ENCODE results near the gene MAP4K4.

Gene MAP4K4

GRCh38 chr2:101795033-101795432 is 97.5 kb downstream of the MAP4K4 start:
- DNase-seq = no peak

GRCh38 chr2:101796825-101797600 is 99.5 kb downstream of the MAP4K4 start:
- DNase-seq = no peak

- DNase-seq = no peak
Observed at GRCh38 chr2:101801496-101801895, 104.0 kb downstream of the MAP4K4 start.

GRCh38 chr2:101802329-101802728 is 104.8 kb downstream of the MAP4K4 start:
- no peak for DNase-seq

GRCh38 chr2:101803128-101803527 is 105.6 kb downstream of the MAP4K4 start:
- DNase-seq = no peak

GRCh38 chr2:101803945-101804696 is 106.6 kb downstream of the MAP4K4 start:
- DNase-seq = no peak

GRCh38 chr2:101805152-101806088 is 107.9 kb downstream of the MAP4K4 start:
- no peak for DNase-seq

GRCh38 chr2:101806123-101806522 is 108.6 kb downstream of the MAP4K4 start:
- DNase-seq = no peak

GRCh38 chr2:101806701-101807100 is 109.2 kb downstream of the MAP4K4 start:
- no peak for DNase-seq

GRCh38 chr2:101807242-101807641 is 109.7 kb downstream of the MAP4K4 start:
- no peak for DNase-seq

GRCh38 chr2:101808006-101808562 is 110.6 kb downstream of the MAP4K4 start:
- DNase-seq = no peak

GRCh38 chr2:101809698-101810097 is 112.2 kb downstream of the MAP4K4 start:
- no peak for DNase-seq

- no peak for DNase-seq
Observed at GRCh38 chr2:101811226-101812015, 113.9 kb downstream of the MAP4K4 start.

GRCh38 chr2:101812226-101812625 is 114.7 kb downstream of the MAP4K4 start:
- no peak for DNase-seq

GRCh38 chr2:101814752-101815151 is 117.2 kb downstream of the MAP4K4 start:
- DNase-seq = no peak

- no peak for DNase-seq
Observed at GRCh38 chr2:101815154-101815553, 117.6 kb downstream of the MAP4K4 start.

- DNase-seq = no peak
Observed at GRCh38 chr2:101815739-101816391, 118.4 kb downstream of the MAP4K4 start.

- no peak for DNase-seq
Observed at GRCh38 chr2:101816598-101816997, 119.1 kb downstream of the MAP4K4 start.

GRCh38 chr2:101817481-101817880 is 120.0 kb downstream of the MAP4K4 start:
- no peak for DNase-seq

GRCh38 chr2:101818531-101819451 is 121.3 kb downstream of the MAP4K4 start:
- no peak for DNase-seq

All from NCI-H2107 (cell line).